ENCODE results near the gene OTUD1. TPM values are rescaled to one million over a fixed set of nuclear protein-coding genes. Genes with fewer than 3 reads are reported as not detected.

OTUD1 gene
- polyA plus RNA-seq, 1 donor (not counting 4 experiments of a cell fraction or from before 2014, with no cell fraction given): 4.7 TPM

DNA sequence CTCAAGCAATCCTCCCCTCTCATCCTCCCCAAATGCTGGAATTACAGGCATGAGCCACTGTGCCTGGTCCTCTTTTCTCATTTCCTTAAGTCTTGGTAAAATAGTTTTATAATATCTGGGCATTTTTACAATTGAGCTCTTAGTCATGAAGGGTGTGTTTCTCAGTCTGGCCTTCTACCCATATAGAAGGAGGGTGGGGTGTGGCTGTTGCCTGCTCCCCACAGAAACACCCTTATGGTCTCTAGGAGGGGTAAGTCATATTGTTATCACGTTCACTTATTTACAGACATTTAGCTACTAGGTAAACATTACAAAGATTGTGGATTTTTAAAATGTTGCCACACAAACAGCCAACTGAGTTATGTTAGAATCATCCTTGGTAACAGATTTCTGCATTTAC lies 6.7 kb upstream of the OTUD1 start:
- Histone ChIP-seq H3K36me3 (ENCODE audit: control insufficient read depth in 2 of 2, extremely low read depth in 1 of 2, insufficient read depth in 2 of 2, low read length in 2 of 2) (no peaks in the 10 kb centered on the region), H3K4me3 (ENCODE audit: control insufficient read depth in 2 of 3, extremely low read depth in 1 of 3, insufficient read depth in 2 of 3, low read depth in 1 of 3, low read length in 3 of 3) (no peak overlapping the region), H3K79me2 (ENCODE audit: control insufficient read depth, insufficient read depth, low read length) (no peaks in the 10 kb centered on the region), H3K4me1 (ENCODE audit: control insufficient read depth, extremely low read depth, insufficient read depth, low read length) (peaks cover 12% of the 10 kb centered on the region), H3K4me2 (ENCODE audit: control insufficient read depth, extremely low read depth, insufficient read depth, low read depth, low read length) (no peak overlapping the region), H2AFZ (ENCODE audit: control insufficient read depth, low read length) (no peak overlapping the region), H3K9me3 (ENCODE audit: control insufficient read depth, low read depth, low read length) (no peaks in the 10 kb centered on the region), H3K27me3 (ENCODE audit: control insufficient read depth, extremely low read depth, insufficient read depth, low read length) (no peaks in the 10 kb centered on the region), H4K20me1 (ENCODE audit: control insufficient read depth, extremely low read depth, insufficient read depth, low read length) (no peaks in the 10 kb centered on the region), H3K9ac (ENCODE audit: control insufficient read depth, extremely low read depth, insufficient read depth, low read length) (no peak overlapping the region), H3K9me1 (ENCODE audit: control insufficient read depth, extremely low read depth, insufficient read depth, low read length) (no peaks in the 10 kb centered on the region), H3K27ac (ENCODE audit: control insufficient read depth, insufficient read depth, low read length) (peak overlapping the region; percentile 45)
- dilution Hi-C loops (cut with MboI; ENCODE audit: extremely low pct_ligation_motif_present, low sequenced_read_pairs): no loop called here
- DNase-seq (ENCODE audit: low read depth, low spot score) (no peak), FAIRE-seq (no peak)
- no peak for TF ChIP-seq EZH2 (IDR thresholded peaks at IDR 0.05; ENCODE audit: low read length)
- TF ChIP-seq, protein P1, sequence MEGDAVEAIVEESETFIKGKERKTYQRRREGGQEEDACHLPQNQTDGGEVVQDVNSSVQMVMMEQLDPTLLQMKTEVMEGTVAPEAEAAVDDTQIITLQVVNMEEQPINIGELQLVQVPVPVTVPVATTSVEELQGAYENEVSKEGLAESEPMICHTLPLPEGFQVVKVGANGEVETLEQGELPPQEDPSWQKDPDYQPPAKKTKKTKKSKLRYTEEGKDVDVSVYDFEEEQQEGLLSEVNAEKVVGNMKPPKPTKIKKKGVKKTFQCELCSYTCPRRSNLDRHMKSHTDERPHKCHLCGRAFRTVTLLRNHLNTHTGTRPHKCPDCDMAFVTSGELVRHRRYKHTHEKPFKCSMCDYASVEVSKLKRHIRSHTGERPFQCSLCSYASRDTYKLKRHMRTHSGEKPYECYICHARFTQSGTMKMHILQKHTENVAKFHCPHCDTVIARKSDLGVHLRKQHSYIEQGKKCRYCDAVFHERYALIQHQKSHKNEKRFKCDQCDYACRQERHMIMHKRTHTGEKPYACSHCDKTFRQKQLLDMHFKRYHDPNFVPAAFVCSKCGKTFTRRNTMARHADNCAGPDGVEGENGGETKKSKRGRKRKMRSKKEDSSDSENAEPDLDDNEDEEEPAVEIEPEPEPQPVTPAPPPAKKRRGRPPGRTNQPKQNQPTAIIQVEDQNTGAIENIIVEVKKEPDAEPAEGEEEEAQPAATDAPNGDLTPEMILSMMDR (optimal IDR thresholded peaks at IDR 0.05 in 1 of 3, IDR thresholded peaks at IDR 0.05 in 1 of 3, conservative IDR thresholded peaks at IDR 0.05 in 1 of 3; ENCODE audit: extremely low read depth in 1 of 3, insufficient read depth in 2 of 3, low read length in 3 of 3): no peak

- Histone ChIP-seq H3K27me3 (ENCODE audit: control insufficient read depth, extremely low read depth, insufficient read depth, low read length) (no peaks in the 10 kb centered on the region), H2AFZ (ENCODE audit: control insufficient read depth, low read length) (no peak overlapping the region), H3K4me1 (ENCODE audit: control insufficient read depth, extremely low read depth, insufficient read depth, low read length) (peaks cover 12% of the 10 kb centered on the region), H3K4me3 (ENCODE audit: control insufficient read depth in 2 of 3, extremely low read depth in 1 of 3, insufficient read depth in 2 of 3, low read depth in 1 of 3, low read length in 3 of 3) (no peak overlapping the region), H3K9ac (ENCODE audit: control insufficient read depth, extremely low read depth, insufficient read depth, low read length) (no peak overlapping the region), H3K9me1 (ENCODE audit: control insufficient read depth, extremely low read depth, insufficient read depth, low read length) (no peaks in the 10 kb centered on the region), H3K27ac (ENCODE audit: control insufficient read depth, insufficient read depth, low read length) (peak overlapping the region; percentile 45), H3K79me2 (ENCODE audit: control insufficient read depth, insufficient read depth, low read length) (no peaks in the 10 kb centered on the region), H4K20me1 (ENCODE audit: control insufficient read depth, extremely low read depth, insufficient read depth, low read length) (no peaks in the 10 kb centered on the region), H3K4me2 (ENCODE audit: control insufficient read depth, extremely low read depth, insufficient read depth, low read depth, low read length) (no peak overlapping the region), H3K36me3 (ENCODE audit: control insufficient read depth in 2 of 2, extremely low read depth in 1 of 2, insufficient read depth in 2 of 2, low read length in 2 of 2) (no peaks in the 10 kb centered on the region), H3K9me3 (ENCODE audit: control insufficient read depth, low read depth, low read length) (no peaks in the 10 kb centered on the region)
- dilution Hi-C loops (cut with MboI; ENCODE audit: extremely low pct_ligation_motif_present, low sequenced_read_pairs): no loop called here
- no peak for TF ChIP-seq EZH2 (IDR thresholded peaks at IDR 0.05; ENCODE audit: low read length)
- TF ChIP-seq, protein P1 (optimal IDR thresholded peaks at IDR 0.05 in 1 of 3, IDR thresholded peaks at IDR 0.05 in 1 of 3, conservative IDR thresholded peaks at IDR 0.05 in 1 of 3; ENCODE audit: extremely low read depth in 1 of 3, insufficient read depth in 2 of 3, low read length in 3 of 3): no peak
- no peak for FAIRE-seq
- DNase-seq (ENCODE audit: low read depth, low spot score): no peak
These were observed 6.2 kb upstream of the OTUD1 start for GRCh38 chr10:23432639-23433038.
